ENCODE measurements around the gene ANO3. TPM values are rescaled to one million over a fixed set of nuclear protein-coding genes. Genes with fewer than 3 reads are reported as not detected.

ANO3 gene
- total and polyA plus RNA-seq, 2 of the 8 experiments (the other 6 are each of a cell fraction or from before 2014, with no cell fraction given): not detected

GRCh38 chr11:26569646-26570045 lies 237.7 kb downstream of the ANO3 start:
- Histone ChIP-seq H4K91ac (replicated peaks; ENCODE audit: insufficient read length, low read length) (no peak overlapping the region), H4K8ac (ENCODE audit: extremely low read depth, insufficient read depth, low read length) (no peak overlapping the region), H3K9ac (replicated peaks in 1 of 4; ENCODE audit: extremely low read depth in 1 of 4, low read depth in 3 of 4, low read length in 3 of 4) (no peak overlapping the region), H3K23me2 (ENCODE audit: low read depth, low read length) (no peaks in the 10 kb centered on the region), H2AK5ac (ENCODE audit: low read depth, low read length) (no peak overlapping the region), H3K36me3 (ENCODE audit: control insufficient read depth in 2 of 4, insufficient read depth in 4 of 4, low read length in 3 of 4) (no peaks in the 10 kb centered on the region), H2BK15ac (ENCODE audit: low read length) (no peak overlapping the region), H3K27ac (ENCODE audit: low read depth, low read length) (no peak overlapping the region), H2AFZ (ENCODE audit: low read length) (peak overlapping the region; percentile 92; the same call in 1 of the 2 replicates), H2BK120ac (replicated peaks; ENCODE audit: low read depth, low read length) (no peak overlapping the region), H2BK12ac (ENCODE audit: low read depth, low read length) (no peak overlapping the region), H3K27me3 (replicated peaks in 1 of 4; ENCODE audit: control insufficient read depth in 3 of 4, extremely low read depth in 1 of 4, insufficient read depth in 3 of 4, low read length in 3 of 4) (no peaks in the 10 kb centered on the region), H3K4me1 (replicated peaks in 1 of 4; ENCODE audit: control insufficient read depth in 3 of 4, insufficient read depth in 4 of 4, low read length in 3 of 4) (peaks cover 0 to 6% (median 2%) of the 10 kb centered on the region in 4 experiments; a peak in 2 of 7 replicates), H3K9me3 (ENCODE audit: insufficient read depth in 2 of 2, low read depth in 1 of 2, low read length in 1 of 2) (no peaks in the 10 kb centered on the region), H3K4me2 (ENCODE audit: insufficient read depth in 1 of 2, low read depth in 2 of 2, low read length in 2 of 2) (no peak overlapping the region), H4K20me1 (replicated peaks in 1 of 2; ENCODE audit: control insufficient read depth in 1 of 2, insufficient read depth in 2 of 2, low read length in 2 of 2) (no peaks in the 10 kb centered on the region), H3K56ac (replicated peaks; ENCODE audit: insufficient read length, low read depth, low read length) (no peak overlapping the region), H4K5ac (ENCODE audit: insufficient read length, low read depth, low read length) (no peak overlapping the region), H3K79me2 (ENCODE audit: control insufficient read depth in 1 of 2, insufficient read depth in 2 of 2, low read length in 2 of 2) (no peaks in the 10 kb centered on the region), H3K18ac (ENCODE audit: extremely low read depth, low read length) (no peak overlapping the region), H3K79me1 (ENCODE audit: low read depth, low read length) (no peaks in the 10 kb centered on the region), H3K14ac (ENCODE audit: insufficient read length) (no peak overlapping the region), H3K4ac (replicated peaks; ENCODE audit: insufficient read length, low read depth, low read length) (no peak overlapping the region), H2BK5ac (ENCODE audit: low read depth, low read length) (no peak overlapping the region), H2BK20ac (ENCODE audit: low read length) (no peak overlapping the region), H3K4me3 (ENCODE audit: extremely low read depth in 1 of 4, insufficient read depth in 2 of 4, low read depth in 3 of 4, low read length in 4 of 4) (no peak overlapping the region), H3K23ac (ENCODE audit: insufficient read length) (no peak overlapping the region)
- ChIA-PET CTCF (ENCODE audit: partially characterized antibody) (no interaction called here), POLR2A (ENCODE audit: partially characterized antibody) (no interaction called here)
- DNase-seq (ENCODE audit: low read depth in 1 of 2, low spot score in 2 of 2) (no peak), FAIRE-seq (no peak)
- 93% methylated on average over 2 of the region's 2 CpGs; no CpG with 5 or more reads in 1 of the 2 experiments for WGBS, 2 experiments (ENCODE audit: extremely low coverage in 1 of 2, insufficient coverage in 1 of 2, insufficient read length in 1 of 2, insufficient replicate concordance in 2 of 2, low coverage in 1 of 2, low lambda C conversion rate in 2 of 2, missing lambda C conversion rate in 1 of 2)
- TF ChIP-seq SRF (IDR thresholded peaks at IDR 0.05; ENCODE audit: low read depth, low read length): no peak
- no peak for TF ChIP-seq HDAC6 (IDR thresholded peaks at IDR 0.05; ENCODE audit: low read depth, low read length)
- TF ChIP-seq ZNF274 (IDR thresholded peaks at IDR 0.05; ENCODE audit: borderline replicate concordance, extremely low read depth, low read length): no peak
- no peak for TF ChIP-seq NRF1 (IDR thresholded peaks at IDR 0.05; ENCODE audit: low read depth, low read length)
- TF ChIP-seq CEBPB (IDR thresholded peaks at IDR 0.05; ENCODE audit: low read depth, low read length): no peak
- no peak for TF ChIP-seq CBX8 (IDR thresholded peaks at IDR 0.05; ENCODE audit: borderline replicate concordance, low read depth, low read length)
- TF ChIP-seq SIX5 (IDR thresholded peaks at IDR 0.05; ENCODE audit: low read depth, low read length): no peak
- no peak for TF ChIP-seq ASH2L (IDR thresholded peaks at IDR 0.05; ENCODE audit: low read length)
- TF ChIP-seq TBP (IDR thresholded peaks at IDR 0.05; ENCODE audit: low read depth, low read length): no peak
- no peak for TF ChIP-seq CREB1 (IDR thresholded peaks at IDR 0.05)
- TF ChIP-seq POLR2A (IDR thresholded peaks at IDR 0.05; ENCODE audit: control extremely low read depth in 1 of 2, low read depth in 2 of 2, low read length in 2 of 2): no peak
- no peak for TF ChIP-seq CTCF (IDR thresholded peaks at IDR 0.05; ENCODE audit: control extremely low read depth in 1 of 3, insufficient read depth in 1 of 3, low read depth in 1 of 3, low read length in 3 of 3)
- no peak for TF ChIP-seq KDM5A (IDR thresholded peaks at IDR 0.05; ENCODE audit: low read length)
